ENCODE results near the gene VAV3. TPM values are rescaled to one million over a fixed set of nuclear protein-coding genes. Genes with fewer than 3 reads are reported as not detected.

VAV3 gene
- total and polyA plus RNA-seq, 2 donors from 2014 or later = 61.6 to 87.5 TPM

DNA sequence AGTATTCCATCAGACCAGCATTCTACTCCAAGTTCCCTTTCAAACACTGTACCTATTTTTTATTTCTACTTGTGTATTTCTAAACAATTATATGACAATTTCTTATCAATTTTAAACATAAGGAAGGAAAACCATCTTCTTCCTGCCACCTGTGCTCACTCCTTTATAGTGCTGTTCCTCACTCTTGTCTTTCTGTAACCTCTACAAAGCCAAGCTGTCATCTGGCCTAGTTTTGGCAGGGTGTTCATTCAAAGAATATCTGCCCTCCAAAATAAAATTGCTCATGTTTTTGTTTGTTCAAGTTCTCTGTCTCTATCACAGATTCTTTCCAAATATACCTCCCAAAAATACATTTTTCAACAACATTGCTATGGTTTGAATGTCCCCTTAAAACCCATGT lies 360.2 kb downstream of the VAV3 start:
- Histone ChIP-seq H3K9ac (ENCODE audit: low read length in 3 of 3) (no peak overlapping the region), H3K4me1 (ENCODE audit: control insufficient read depth in 2 of 3, insufficient read depth in 2 of 3, low read depth in 1 of 3, low read length in 3 of 3) (no peaks in the 10 kb centered on the region), H3K27me3 (ENCODE audit: control insufficient read depth, insufficient read depth, low read length) (no peaks in the 10 kb centered on the region), H3K36me3 (ENCODE audit: control insufficient read depth in 2 of 3, insufficient read depth in 3 of 3, low read length in 3 of 3) (peaks cover 0 to 14% (median 13%) of the 10 kb centered on the region in 3 donors), H3K9me3 (ENCODE audit: control insufficient read depth in 2 of 3, insufficient read depth in 1 of 3, low read length in 3 of 3) (no peaks in the 10 kb centered on the region), H3K27ac (ENCODE audit: low read depth in 2 of 2, low read length in 2 of 2) (no peak overlapping the region), H3K4me3 (ENCODE audit: low read length in 3 of 3) (no peak overlapping the region)
- intact Hi-C loops (cut with DNase I) = no loop called here
- TF ChIP-seq, protein P1, sequence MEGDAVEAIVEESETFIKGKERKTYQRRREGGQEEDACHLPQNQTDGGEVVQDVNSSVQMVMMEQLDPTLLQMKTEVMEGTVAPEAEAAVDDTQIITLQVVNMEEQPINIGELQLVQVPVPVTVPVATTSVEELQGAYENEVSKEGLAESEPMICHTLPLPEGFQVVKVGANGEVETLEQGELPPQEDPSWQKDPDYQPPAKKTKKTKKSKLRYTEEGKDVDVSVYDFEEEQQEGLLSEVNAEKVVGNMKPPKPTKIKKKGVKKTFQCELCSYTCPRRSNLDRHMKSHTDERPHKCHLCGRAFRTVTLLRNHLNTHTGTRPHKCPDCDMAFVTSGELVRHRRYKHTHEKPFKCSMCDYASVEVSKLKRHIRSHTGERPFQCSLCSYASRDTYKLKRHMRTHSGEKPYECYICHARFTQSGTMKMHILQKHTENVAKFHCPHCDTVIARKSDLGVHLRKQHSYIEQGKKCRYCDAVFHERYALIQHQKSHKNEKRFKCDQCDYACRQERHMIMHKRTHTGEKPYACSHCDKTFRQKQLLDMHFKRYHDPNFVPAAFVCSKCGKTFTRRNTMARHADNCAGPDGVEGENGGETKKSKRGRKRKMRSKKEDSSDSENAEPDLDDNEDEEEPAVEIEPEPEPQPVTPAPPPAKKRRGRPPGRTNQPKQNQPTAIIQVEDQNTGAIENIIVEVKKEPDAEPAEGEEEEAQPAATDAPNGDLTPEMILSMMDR (IDR thresholded peaks at IDR 0.05; ENCODE audit: borderline replicate concordance, extremely low read depth, insufficient read depth) = no peak
- FAIRE-seq (no peak), DNase-seq (no peak)

GRCh38 chr1:107600607-107601160 lies 364.3 kb downstream of the VAV3 start:
- H3K27me3 ChIP-seq (ENCODE audit: control insufficient read depth, insufficient read depth, low read length) = no peaks in the 10 kb centered on the region
- H3K9ac ChIP-seq (ENCODE audit: low read length in 3 of 3) = no peak overlapping the region
- no peak overlapping the region for H3K4me3 ChIP-seq (ENCODE audit: low read length in 3 of 3)
- no peaks in the 10 kb centered on the region for H3K9me3 ChIP-seq (ENCODE audit: control insufficient read depth in 2 of 3, insufficient read depth in 1 of 3, low read length in 3 of 3)
- peaks cover 0 to 22% (median 11%) of the 10 kb centered on the region in 3 donors for H3K36me3 ChIP-seq (ENCODE audit: control insufficient read depth in 2 of 3, insufficient read depth in 3 of 3, low read length in 3 of 3)
- TF ChIP-seq, protein P1 (IDR thresholded peaks at IDR 0.05; ENCODE audit: borderline replicate concordance, extremely low read depth, insufficient read depth) = no peak
- H3K27ac ChIP-seq (ENCODE audit: low read depth in 2 of 2, low read length in 2 of 2) = no peak overlapping the region
- DNase-seq (no peak), FAIRE-seq (no peak)
- no peaks in the 10 kb centered on the region for H3K4me1 ChIP-seq (ENCODE audit: control insufficient read depth in 2 of 3, insufficient read depth in 2 of 3, low read depth in 1 of 3, low read length in 3 of 3)
- intact Hi-C loops (cut with DNase I) = no loop called here

GRCh38 chr1:107599220-107599619 lies 365.8 kb downstream of the VAV3 start:
- intact Hi-C loops (cut with DNase I) = no loop called here
- TF ChIP-seq, protein P1 (IDR thresholded peaks at IDR 0.05; ENCODE audit: borderline replicate concordance, extremely low read depth, insufficient read depth) = no peak
- Histone ChIP-seq H3K4me1 (ENCODE audit: control insufficient read depth in 2 of 3, insufficient read depth in 2 of 3, low read depth in 1 of 3, low read length in 3 of 3) (no peaks in the 10 kb centered on the region), H3K27me3 (ENCODE audit: control insufficient read depth, insufficient read depth, low read length) (no peaks in the 10 kb centered on the region), H3K4me3 (ENCODE audit: low read length in 3 of 3) (no peak overlapping the region), H3K27ac (ENCODE audit: low read depth in 2 of 2, low read length in 2 of 2) (no peak overlapping the region), H3K36me3 (ENCODE audit: control insufficient read depth in 2 of 3, insufficient read depth in 3 of 3, low read length in 3 of 3) (peaks cover 0 to 25% (median 14%) of the 10 kb centered on the region in 3 donors), H3K9me3 (ENCODE audit: control insufficient read depth in 2 of 3, insufficient read depth in 1 of 3, low read length in 3 of 3) (no peaks in the 10 kb centered on the region), H3K9ac (ENCODE audit: low read length in 3 of 3) (no peak overlapping the region)
- FAIRE-seq = no peak
- no peak for DNase-seq

DNA sequence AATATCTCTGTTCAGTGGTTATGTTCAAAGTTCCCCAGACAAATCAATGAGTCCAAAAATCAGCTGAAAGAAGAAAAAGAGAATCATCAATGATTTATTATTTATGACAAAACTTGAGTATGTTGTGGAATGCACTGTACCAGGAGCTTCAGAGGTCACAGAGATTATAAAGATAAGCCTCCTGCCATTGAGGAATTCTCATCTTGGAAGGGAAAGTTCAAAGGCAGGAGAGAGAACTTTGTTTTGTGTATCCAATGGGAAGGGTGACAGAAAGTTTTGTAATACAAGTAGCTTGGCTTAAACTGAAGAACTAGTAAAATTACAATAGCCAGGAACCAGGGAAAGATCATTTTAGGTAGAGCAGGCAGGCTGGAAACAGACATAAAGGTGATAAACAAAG lies 367.7 kb downstream of the VAV3 start:
- Histone ChIP-seq H3K4me3 (ENCODE audit: low read length in 3 of 3) (no peak overlapping the region), H3K36me3 (ENCODE audit: control insufficient read depth in 2 of 3, insufficient read depth in 3 of 3, low read length in 3 of 3) (peaks cover 0 to 28% (median 14%) of the 10 kb centered on the region in 3 donors), H3K27ac (ENCODE audit: low read depth in 2 of 2, low read length in 2 of 2) (no peak overlapping the region), H3K27me3 (ENCODE audit: control insufficient read depth, insufficient read depth, low read length) (no peaks in the 10 kb centered on the region), H3K9ac (ENCODE audit: low read length in 3 of 3) (no peak overlapping the region), H3K9me3 (ENCODE audit: control insufficient read depth in 2 of 3, insufficient read depth in 1 of 3, low read length in 3 of 3) (no peaks in the 10 kb centered on the region), H3K4me1 (ENCODE audit: control insufficient read depth in 2 of 3, insufficient read depth in 2 of 3, low read depth in 1 of 3, low read length in 3 of 3) (no peaks in the 10 kb centered on the region)
- TF ChIP-seq, protein P1 (IDR thresholded peaks at IDR 0.05; ENCODE audit: borderline replicate concordance, extremely low read depth, insufficient read depth) = no peak
- FAIRE-seq (no peak), DNase-seq (no peak)
- intact Hi-C loops (cut with DNase I) = no loop called here
